Endothelial cell of umbilical vein (primary cell): Measurements from ENCODE around the gene ANKRD13D. TPM values are rescaled to one million over a fixed set of nuclear protein-coding genes. Genes with fewer than 3 reads are reported as not detected.

Experiments used
- BruUV-seq: library from RNA; stranded (reverse); fragments of 400-500 nt; replicated peaks from 2 replicates; lab custom pipeline; 2021; lab: Mats Ljungman, UMichigan
- CTCF ChIA-PET: fragments of 300-600, 350-600 bp; sonication (Branson Sonifier 250); formaldehyde crosslinking; loops from one replicate; lab custom pipeline; 2021; ENCODE audit warnings: antibody characterized with exemption, inconsistent platforms; lab: Charles Lee
- POLR2A ChIA-PET: fragments of 300-600, 350-600 bp; sonication (Branson Sonifier 250); formaldehyde crosslinking; loops from one replicate; lab custom pipeline; 2021; ENCODE audit warnings: antibody characterized with exemption, inconsistent platforms; lab: Charles Lee
- DNase-seq: peaks from one replicate; pipeline ENCODE4 v3.0.0-alpha.2; 2011; ENCODE audit warnings: low read depth, low spot score
- FAIRE-seq: peaks from 2 replicates; lab custom pipeline; 2011; peaks lifted over from hg19 to GRCh38; lab: Jason Lieb, UNC
- H2AFZ ChIP-seq: 2 replicates; pipeline ENCODE4 v1.6.0; 2012; ENCODE audit warnings: low read depth, low read length, control low read depth, inconsistent platforms
- H3K27ac ChIP-seq: 2 replicates; pipeline ENCODE4 v1.5.1; 2011; ENCODE audit warnings: low read depth, mild to moderate bottlenecking, control low read depth, low read length, moderate library complexity; ENCODE audit not compliant: insufficient read depth
- H3K27me3 ChIP-seq, 2 experiments: 2 replicates each; pipeline versions ENCODE4 v1.6.0 to v1.6.1; 2011; ENCODE audit warnings: low read length in 2 of 2, mixed read lengths in 1 of 2; ENCODE audit not compliant: control insufficient read depth in 2 of 2, insufficient read depth in 2 of 2
- H3K36me3 ChIP-seq, 2 experiments: 2 replicates in 1 of 2; 3 replicates in 1 of 2; pipeline ENCODE4 v1.5.1; 2011; ENCODE audit warnings: low read length in 2 of 2, mild to moderate bottlenecking in 1 of 2, moderate library complexity in 1 of 2; ENCODE audit not compliant: control insufficient read depth in 2 of 2, insufficient read depth in 2 of 2; ENCODE audit errors: extremely low read depth in 1 of 2
- H3K4me1 ChIP-seq: 3 replicates; pipeline ENCODE4 v1.5.1; 2011; ENCODE audit warnings: mild to moderate bottlenecking, low read length; ENCODE audit not compliant: control insufficient read depth, insufficient read depth; ENCODE audit errors: extremely low read depth
- H3K4me2 ChIP-seq: 2 replicates; pipeline ENCODE4 v1.6.1; 2011; ENCODE audit warnings: low read length, control low read depth, mixed read lengths; ENCODE audit not compliant: insufficient read depth
- H3K4me3 ChIP-seq, 3 experiments: fragments of 200-600 bp in 1 of 3; sonication (generic), shearing (Covaris generic) in 1 of 3; replicated peaks in 1 of 3; 2 replicates each; pipeline ENCODE4 v1.5.1; 2011 to 2016; ENCODE audit warnings: control low read depth in 3 of 3, low read length in 3 of 3, mild to moderate bottlenecking in 2 of 3, inconsistent platforms in 1 of 3, low read depth in 1 of 3, moderate library complexity in 1 of 3; ENCODE audit not compliant: insufficient read depth in 1 of 3
- H3K79me2 ChIP-seq: 2 replicates; pipeline ENCODE4 v1.6.0; 2012; ENCODE audit warnings: low read length, inconsistent platforms; ENCODE audit not compliant: control insufficient read depth, insufficient read depth
- H3K9ac ChIP-seq: replicated peaks from 2 replicates; pipeline ENCODE3; 2011; ENCODE audit warnings: low read length, control low read depth; ENCODE audit not compliant: insufficient read depth; ENCODE audit errors: extremely low read depth
- H3K9me1 ChIP-seq: replicated peaks from 3 replicates; pipeline ENCODE4 v1.6.0; 2011; ENCODE audit warnings: mild to moderate bottlenecking, low read length; ENCODE audit not compliant: control insufficient read depth, insufficient read depth; ENCODE audit errors: extremely low read depth
- H3K9me3 ChIP-seq: replicated peaks from 2 replicates; pipeline ENCODE4 v1.5.1; 2012; ENCODE audit warnings: low read length, inconsistent platforms; ENCODE audit not compliant: control insufficient read depth, insufficient read depth
- H4K20me1 ChIP-seq: replicated peaks from 2 replicates; pipeline ENCODE3; 2011; ENCODE audit warnings: mild to moderate bottlenecking, low read length; ENCODE audit not compliant: control insufficient read depth, insufficient read depth; ENCODE audit errors: extremely low read depth
- CTCF ChIP-seq, 2 donors: IDR thresholded peaks; 1 replicate in 1 of 2; 2 replicates in 1 of 2; pipeline ENCODE4 v1.5.1; 2011; ENCODE audit warnings: low read length in 2 of 2, mild to moderate bottlenecking in 2 of 2, moderate library complexity in 2 of 2, control low read depth in 1 of 2, inconsistent platforms in 1 of 2, low read depth in 1 of 2; ENCODE audit not compliant: insufficient read depth in 1 of 2; ENCODE audit errors: extremely low read depth in 1 of 2
- JUN ChIP-seq: IDR thresholded peaks from 2 replicates; pipeline ENCODE4 v1.6.1; 2011; ENCODE audit warnings: borderline replicate concordance, low read depth; ENCODE audit not compliant: insufficient read length, insufficient read depth
- MAX ChIP-seq: IDR thresholded peaks from 2 replicates; pipeline ENCODE4 v1.6.1; 2011; ENCODE audit not compliant: insufficient read depth, insufficient read length
- MYC ChIP-seq: IDR thresholded peaks from one replicate; pipeline ENCODE4 v1.6.1; 2011; ENCODE audit warnings: mild to moderate bottlenecking, low read depth, low read length
- POLR2AphosphoS5 ChIP-seq: IDR thresholded peaks from 2 replicates; pipeline ENCODE4 v1.6.1; 2012; ENCODE audit warnings: low read depth, mild to moderate bottlenecking, control low read depth, low read length, moderate library complexity; ENCODE audit not compliant: insufficient read depth
- dilution Hi-C: fragments of 300-500 bp; cut with MboI; formaldehyde crosslinking; loops from one replicate; pipeline ENCODE4 v1.15.0; 2019; ENCODE audit warnings: low sequenced_read_pairs; ENCODE audit not compliant: extremely low pct_ligation_motif_present
- intact Hi-C: fragments of 100-400 bp; cut with micrococcal nuclease; formaldehyde crosslinking; loops from one replicate; pipeline ENCODE4 v1.10.0; 2022
- polyA plus RNA-seq, 4 experiments: library from polyadenylated mRNA; depleted of rRNA in 3 of 4; stranded (reverse) in 3 of 4; unstranded in 1 of 4; fragments of >200 nt; gene quantifications; 2 replicates each; pipeline versions ENCODE4 v1.2.1 to v1.2.3, GENCODE V29; 2011 to 2012; ENCODE audit warnings: missing spikeins in 1 of 4
- total RNA-seq: library from RNA; stranded (reverse); gene quantifications from 2 replicates; pipeline ENCODE4 v1.2.3, GENCODE V29; 2021

The ANKRD13D gene
- total and polyA plus RNA-seq, 2 donors (not counting 3 experiments of a cell fraction or from before 2014, with no cell fraction given) = 43.5 to 57.5 TPM

GRCh38 chr11:67320691-67321090 lies 31.6 kb downstream of the ANKRD13D start:
- Histone ChIP-seq H4K20me1 (no peaks in the 10 kb centered on the region), H3K9me3 (no peaks in the 10 kb centered on the region), H2AFZ (no peak overlapping the region), H3K4me1 (peaks cover 6% of the 10 kb centered on the region), H3K9me1 (no peaks in the 10 kb centered on the region), H3K9ac (no peak overlapping the region), H3K4me2 (no peak overlapping the region), H3K79me2 (no peaks in the 10 kb centered on the region), H3K27ac (no peak overlapping the region), H3K27me3 (no peaks in the 10 kb centered on the region), H3K36me3 (no peaks in the 10 kb centered on the region), H3K4me3 (no peak overlapping the region)
- CTCF ChIA-PET = interaction anchor here (1.0 to 9.2 kb wide), 7 partner anchors 12 to 60 kb away, joined by 3 to 83 read pairs (median 5); no protein-coding TSS in a partner anchor
- FAIRE-seq = no peak
- dilution Hi-C loops = no loop called here
- TF ChIP-seq POLR2AphosphoS5 (no peak), CTCF (IDR thresholded peaks at IDR 0.05; ENCODE audit: extremely low read depth in 1 of 2, insufficient read depth in 1 of 2, low read depth in 1 of 2, low read length in 2 of 2) (no peak), MYC (no peak)
- no peak for DNase-seq
- POLR2A ChIA-PET = no interaction called here
- BruUV-seq = no TSS peak
- intact Hi-C loops = no loop called here

GRCh38 chr11:67321313-67321871 lies 32.3 kb downstream of the ANKRD13D start:
- H3K4me2 ChIP-seq = no peak overlapping the region
- H2AFZ ChIP-seq = no peak overlapping the region
- dilution Hi-C loops (no loop called here), intact Hi-C loops (no loop called here)
- POLR2A ChIA-PET = no interaction called here
- DNase-seq = no peak
- no peaks in the 10 kb centered on the region for H3K9me3 ChIP-seq
- CTCF ChIA-PET = interaction anchor here (1.0 to 9.2 kb wide), 7 partner anchors 12 to 80 kb away, joined by 3 to 83 read pairs (median 5); partner anchors contain the start of gene PPP1CA
- H3K9me1 ChIP-seq = no peaks in the 10 kb centered on the region
- TF ChIP-seq MAX (no peak), CTCF (IDR thresholded peaks at IDR 0.05; ENCODE audit: extremely low read depth in 1 of 2, insufficient read depth in 1 of 2, low read depth in 1 of 2, low read length in 2 of 2) (no peak), MYC (no peak), JUN (no peak), POLR2AphosphoS5 (no peak)
- no peaks in the 10 kb centered on the region for H3K79me2 ChIP-seq
- no peak overlapping the region for H3K4me3 ChIP-seq
- H3K27ac ChIP-seq = no peak overlapping the region
- H3K27me3 ChIP-seq = no peaks in the 10 kb centered on the region
- H3K9ac ChIP-seq = no peak overlapping the region
- no peak for FAIRE-seq
- BruUV-seq = no TSS peak
- peaks cover 6% of the 10 kb centered on the region for H3K4me1 ChIP-seq
- no peaks in the 10 kb centered on the region for H3K36me3 ChIP-seq
- no peaks in the 10 kb centered on the region for H4K20me1 ChIP-seq
